GM12878 (cell line): ENCODE data around the gene MAP4K5.

Source experiments
- CBFB ChIP-seq: IDR thresholded peaks from 2 replicates; pipeline ENCODE4 v1.6.1; 2016; ENCODE audit warnings: antibody characterized with exemption, low read depth
- CBX5 ChIP-seq: sonication (generic); IDR thresholded peaks from 2 replicates; pipeline ENCODE4 v1.6.1; 2016; ENCODE audit warnings: low read depth, moderate library complexity, mild to moderate bottlenecking, inconsistent platforms
- CEBPZ ChIP-seq: fragments of 150-350 bp; IDR thresholded peaks from 2 replicates; pipeline ENCODE4 v1.6.1; 2016; ENCODE audit warnings: low read depth, low read length
- CHD1 ChIP-seq: IDR thresholded peaks from 2 replicates; pipeline ENCODE4 v1.6.1; 2012; ENCODE audit warnings: low read depth, low read length, improper control_type of control experiment
- CREB1 ChIP-seq: IDR thresholded peaks from 2 replicates; pipeline ENCODE4 v1.6.1; 2012; ENCODE audit warnings: low read depth, mild to moderate bottlenecking, inconsistent platforms
- CTCF ChIP-seq, 3 experiments: IDR thresholded peaks in 2 of 3; conservative IDR thresholded peaks in 1 of 3; 2 replicates each; pipeline ENCODE4 v1.5.1; 2011; ENCODE audit warnings: low read depth in 3 of 3, low read length in 3 of 3, mild to moderate bottlenecking in 3 of 3, control low read depth in 2 of 3, moderate library complexity in 2 of 3, inconsistent platforms in 1 of 3, mixed read lengths in 1 of 3; ENCODE audit not compliant: control insufficient read depth in 2 of 3, insufficient read depth in 1 of 3; ENCODE audit errors: extremely low read depth in 1 of 3
- EP300 ChIP-seq, 2 experiments: fragments of 150-350 bp in 1 of 2; IDR thresholded peaks; 2 replicates each; pipeline ENCODE4 v1.6.1; 2011 to 2012; ENCODE audit warnings: low read depth in 2 of 2, low read length in 2 of 2, borderline replicate concordance in 1 of 2, improper control_type of control experiment in 1 of 2, inconsistent platforms in 1 of 2; ENCODE audit not compliant: control insufficient read depth in 1 of 2
- HCFC1 ChIP-seq: fragments of 150-350 bp; IDR thresholded peaks from 2 replicates; pipeline ENCODE4 v1.6.1; 2014; ENCODE audit warnings: low read length
- MEF2A ChIP-seq: IDR thresholded peaks from 2 replicates; pipeline ENCODE4 v1.6.1; 2011; ENCODE audit warnings: low read depth, mild to moderate bottlenecking, low read length, moderate library complexity; ENCODE audit not compliant: insufficient read depth
- NRF1 ChIP-seq: conservative IDR thresholded peaks from 2 replicates; pipeline ENCODE4 v1.6.1; 2011; ENCODE audit warnings: mild to moderate bottlenecking, low read depth, low read length, improper control_type of control experiment
- POLR2A ChIP-seq: IDR thresholded peaks from 2 replicates; pipeline ENCODE4 v1.6.1; 2011; ENCODE audit warnings: low read depth, mild to moderate bottlenecking, low read length
- SMC3 ChIP-seq: IDR thresholded peaks from 2 replicates; pipeline ENCODE4 v1.6.1; 2011; ENCODE audit warnings: low read length, improper control_type of control experiment, borderline replicate concordance
- STAT3 ChIP-seq: IDR thresholded peaks from 2 replicates; pipeline ENCODE4 v1.6.1; 2011; ENCODE audit warnings: low read depth, low read length, improper control_type of control experiment

GRCh38 chr14:50399251-50400032 is 132.9 kb downstream of the MAP4K5 start:
- TF ChIP-seq NRF1 (no peak), POLR2A (no peak), HCFC1 (no peak), CBFB (no peak), STAT3 (no peak), CTCF (IDR thresholded peaks at IDR 0.05 in 2 of 3, conservative IDR thresholded peaks at IDR 0.05 in 1 of 3; ENCODE audit: control insufficient read depth in 2 of 3, extremely low read depth in 1 of 3, insufficient read depth in 1 of 3, low read depth in 3 of 3, low read length in 3 of 3) (no peak), MEF2A (no peak), CEBPZ (no peak), SMC3 (no peak), EP300 (IDR thresholded peaks at IDR 0.05; ENCODE audit: borderline replicate concordance in 1 of 2, control insufficient read depth in 1 of 2, low read depth in 2 of 2, low read length in 2 of 2) (no peak), CREB1 (no peak), CBX5 (no peak), CHD1 (no peak)
